ENCODE data around the gene NAIF1. TPM values are rescaled to one million over a fixed set of nuclear protein-coding genes. Genes with fewer than 3 reads are reported as not detected.

NAIF1 gene
- total and polyA plus RNA-seq, 2 donors (not counting 3 experiments of a cell fraction or from before 2014, with no cell fraction given) = 8.2 to 10.1 TPM

DNA sequence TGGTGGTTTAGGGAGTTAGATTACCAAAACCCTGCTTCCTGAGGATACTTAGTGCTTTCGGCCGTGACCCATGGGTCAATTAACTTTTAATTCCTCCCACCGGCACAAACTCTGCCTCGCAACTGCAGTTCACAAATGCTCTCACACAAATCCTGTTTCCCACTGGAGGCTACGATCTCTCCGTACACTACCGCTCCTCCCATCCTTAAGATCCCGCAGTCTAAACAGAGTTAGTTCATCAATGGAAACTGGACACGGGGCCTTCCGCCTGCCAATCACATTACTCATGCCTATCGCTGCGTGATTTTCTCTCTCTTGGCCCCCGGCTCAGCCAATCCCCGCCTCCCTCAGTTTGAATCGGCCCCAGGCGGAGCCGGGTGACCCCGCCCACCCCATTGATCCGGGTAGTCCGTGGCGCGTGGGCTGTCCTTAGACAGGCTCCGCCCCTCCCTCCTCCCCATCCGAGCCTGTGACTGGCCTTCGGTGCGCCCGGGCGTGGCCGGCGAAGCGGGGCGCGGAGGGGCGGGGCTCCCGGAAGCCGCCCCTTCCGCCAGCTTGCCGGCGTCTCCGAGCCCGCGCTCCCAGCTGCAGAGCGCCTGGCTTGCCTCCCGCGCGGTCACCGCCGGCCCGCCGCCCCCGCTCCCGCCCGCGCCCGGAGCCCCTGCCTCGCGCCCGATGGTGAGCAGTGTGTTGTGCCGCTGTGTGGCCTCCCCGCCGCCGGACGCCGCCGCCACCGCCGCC lies 695 bp upstream of the NAIF1 start, which contains the start of gene SLC25A25:
Gene SLC25A25 (plus strand): TSS at position 588 of the 741 bp plus-strand sequence. CDS start 88 bp downstream, at position 676.
- Histone ChIP-seq H3K4me1 (ENCODE audit: control insufficient read depth, extremely low read depth, insufficient read depth, low read length) (peaks cover 23% of the 10 kb centered on the region), H4K20me1 (replicated peaks; ENCODE audit: control insufficient read depth, extremely low read depth, insufficient read depth, low read length) (no peaks in the 10 kb centered on the region), H2AFZ (ENCODE audit: low read depth, low read length) (peak within 1 kb of the TSS; percentile 64), H3K9me3 (replicated peaks; ENCODE audit: control insufficient read depth, insufficient read depth, low read length) (no peaks in the 10 kb centered on the region), H3K27ac (ENCODE audit: insufficient read depth, low read depth, low read length) (peak within 1 kb of the TSS; percentile 96), H3K4me2 (ENCODE audit: insufficient read depth, low read length) (peak within 1 kb of the TSS; percentile 87), H3K4me3 (replicated peaks in 1 of 3; ENCODE audit: insufficient read depth in 1 of 3, low read depth in 1 of 3, low read length in 3 of 3) (peak within 1 kb of the TSS; percentile 30 to 79 (median 75)), H3K79me2 (ENCODE audit: control insufficient read depth, insufficient read depth, low read length) (peaks cover 39% of the 10 kb centered on the region), H3K9ac (replicated peaks; ENCODE audit: extremely low read depth, insufficient read depth, low read length) (peak within 1 kb of the TSS; percentile 92), H3K27me3 (ENCODE audit: control insufficient read depth in 2 of 2, insufficient read depth in 2 of 2, low read length in 2 of 2) (no peaks in the 10 kb centered on the region), H3K9me1 (replicated peaks; ENCODE audit: control insufficient read depth, extremely low read depth, insufficient read depth, low read length) (no peaks in the 10 kb centered on the region), H3K36me3 (ENCODE audit: control insufficient read depth in 2 of 2, extremely low read depth in 1 of 2, insufficient read depth in 2 of 2, low read length in 2 of 2) (no peaks in the 10 kb centered on the region)
- dilution Hi-C loops (cut with MboI; ENCODE audit: extremely low pct_ligation_motif_present, low sequenced_read_pairs) (no loop called here), intact Hi-C loops (cut with micrococcal nuclease) (loop anchor here (1.0 kb wide), 4 partner anchors 26 to 60 kb away; no protein-coding TSS in a partner anchor)
- TF ChIP-seq, protein P1, sequence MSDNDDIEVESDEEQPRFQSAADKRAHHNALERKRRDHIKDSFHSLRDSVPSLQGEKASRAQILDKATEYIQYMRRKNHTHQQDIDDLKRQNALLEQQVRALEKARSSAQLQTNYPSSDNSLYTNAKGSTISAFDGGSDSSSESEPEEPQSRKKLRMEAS (IDR thresholded peaks at IDR 0.05; ENCODE audit: insufficient read depth, insufficient read length) = no peak
- TF ChIP-seq FOS (IDR thresholded peaks at IDR 0.05; ENCODE audit: borderline replicate concordance, insufficient read depth, low read length) = peak; percentile 26
- peak; percentile 61 for TF ChIP-seq POLR2A (IDR thresholded peaks at IDR 0.05; ENCODE audit: low read depth, low read length)
- TF ChIP-seq POLR2AphosphoS5 (IDR thresholded peaks at IDR 0.05; ENCODE audit: insufficient read depth, low read depth, low read length) = peak; percentile 76
- no TSS peak for BruUV-seq (replicated peaks)
- no peak for FAIRE-seq
- DNase-seq (ENCODE audit: low read depth, low spot score) = peak; percentile 100
- ChIA-PET CTCF (interaction anchor here (0.6 to 2.1 kb wide), 12 partner anchors 11 to 125 kb away, joined by 3 to 10 read pairs (median 6); no protein-coding TSS in a partner anchor), POLR2A (interaction anchor here (0.7 to 1.6 kb wide), 4 partner anchors 11 to 32 kb away, joined by 3 to 8 read pairs (median 3); no protein-coding TSS in a partner anchor)

All from endothelial cell of umbilical vein (primary cell).